Measurements from ENCODE around the gene ARL16.
A peak's percentile ranks its signal among the peaks of the same experiment; 100 is the strongest.

ARL16 gene

DNA sequence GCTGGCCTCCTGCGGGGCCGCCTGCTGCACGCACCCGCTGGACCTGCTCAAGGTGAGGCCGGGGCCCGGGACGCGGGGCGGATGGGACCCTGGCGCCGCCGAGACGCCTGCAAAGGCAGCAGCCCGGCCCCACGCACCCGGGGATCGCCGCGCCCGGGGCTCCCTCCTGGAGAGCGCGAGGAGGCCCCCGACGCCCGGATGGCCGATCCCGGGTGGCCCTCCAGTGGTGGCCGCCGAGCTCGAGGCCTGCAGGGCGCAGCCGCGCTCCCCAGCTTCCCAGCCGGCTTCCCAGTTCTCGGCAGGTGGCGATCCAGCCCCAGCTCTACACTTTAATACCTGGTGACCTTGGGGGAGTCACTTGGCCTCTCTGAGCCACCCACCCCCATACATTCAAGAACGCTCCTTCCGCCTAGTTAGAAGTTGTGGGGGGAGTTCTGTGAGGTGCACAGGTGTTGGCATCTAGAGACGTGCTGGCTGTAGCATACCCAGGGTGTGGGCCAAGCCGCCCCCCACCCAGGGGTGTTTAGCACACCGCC is 28.9 kb upstream of the ARL16 start:
- DNase-seq, result no peak

DNA sequence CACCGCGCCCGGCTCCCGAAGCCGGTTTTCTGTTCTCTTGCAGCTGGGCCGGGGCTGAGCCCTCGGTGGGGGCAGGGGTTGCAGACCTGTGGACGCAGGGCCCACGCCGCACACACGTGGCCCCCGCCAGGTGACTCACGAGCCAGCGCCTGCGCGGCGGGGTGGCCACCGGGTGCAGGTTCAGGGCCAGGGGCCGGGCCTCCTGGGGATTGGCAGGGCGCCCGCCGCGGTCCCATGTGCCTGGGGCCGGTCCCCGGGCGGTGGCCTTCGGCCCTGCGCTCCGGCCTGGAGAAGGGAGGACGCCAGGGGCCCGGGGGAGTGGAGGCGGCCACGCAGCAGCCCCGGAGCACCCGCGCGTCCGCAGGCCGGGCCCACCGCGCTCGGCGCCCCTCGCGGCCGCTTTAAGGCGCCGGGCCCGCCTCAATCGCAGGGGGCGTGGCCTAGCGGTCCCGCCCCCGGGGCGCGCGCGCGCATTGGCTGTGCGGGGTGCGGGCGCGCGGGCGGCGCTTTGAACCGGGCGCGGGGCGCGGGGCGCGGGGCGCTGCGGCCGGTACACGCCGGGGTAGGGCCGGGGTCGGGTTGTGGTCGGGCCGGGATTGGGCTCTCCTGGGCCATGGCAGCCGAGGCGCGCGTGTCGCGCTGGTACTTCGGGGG is 28.3 kb upstream of the ARL16 start, which contains the start of gene SLC25A10:
Gene SLC25A10, plus strand, starts transcription at position 471 of the 654 bp plus-strand sequence. Its CDS starts 143 bp downstream, at position 614.
- peak; percentile 79 for DNase-seq

DNA sequence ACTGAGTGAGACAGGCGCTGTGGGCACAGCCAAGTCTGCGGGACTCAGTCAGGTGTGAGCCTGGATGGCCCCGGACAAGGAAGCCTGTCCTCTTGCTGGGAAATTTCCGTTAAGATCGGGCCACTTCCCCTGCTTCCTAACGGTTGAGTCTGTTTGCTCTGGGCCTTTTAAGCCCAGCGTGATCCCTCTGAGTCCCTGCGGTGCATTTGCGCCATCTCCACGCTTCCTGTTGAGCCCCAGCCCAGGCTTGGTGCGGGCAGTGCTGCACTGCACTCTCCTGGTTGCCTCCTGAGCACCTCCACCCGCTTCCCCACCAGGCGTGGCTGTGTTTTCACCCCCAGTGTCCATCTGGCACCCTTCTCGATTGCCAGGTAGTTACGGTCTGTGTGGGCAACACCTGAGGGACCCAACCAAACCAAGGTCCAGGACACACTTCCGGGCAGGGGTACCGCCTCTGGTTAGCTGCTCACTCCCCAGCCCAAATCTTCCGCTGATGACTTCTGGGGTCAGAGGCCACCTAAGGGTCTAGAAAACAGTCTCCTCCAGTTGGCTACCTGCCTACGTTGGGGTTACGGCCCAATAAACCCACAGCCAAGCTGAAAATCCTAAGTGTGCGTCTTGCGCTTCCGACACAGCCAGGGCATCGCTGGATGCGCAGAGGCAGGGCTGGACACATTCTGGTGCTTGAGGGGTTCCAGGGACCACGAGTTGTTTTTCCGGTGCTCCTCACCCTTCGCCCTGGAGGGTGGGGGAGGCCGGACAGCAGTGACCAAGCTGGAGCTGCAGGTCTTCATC is 27.1 kb upstream of the ARL16 start:
- no peak for DNase-seq

DNA sequence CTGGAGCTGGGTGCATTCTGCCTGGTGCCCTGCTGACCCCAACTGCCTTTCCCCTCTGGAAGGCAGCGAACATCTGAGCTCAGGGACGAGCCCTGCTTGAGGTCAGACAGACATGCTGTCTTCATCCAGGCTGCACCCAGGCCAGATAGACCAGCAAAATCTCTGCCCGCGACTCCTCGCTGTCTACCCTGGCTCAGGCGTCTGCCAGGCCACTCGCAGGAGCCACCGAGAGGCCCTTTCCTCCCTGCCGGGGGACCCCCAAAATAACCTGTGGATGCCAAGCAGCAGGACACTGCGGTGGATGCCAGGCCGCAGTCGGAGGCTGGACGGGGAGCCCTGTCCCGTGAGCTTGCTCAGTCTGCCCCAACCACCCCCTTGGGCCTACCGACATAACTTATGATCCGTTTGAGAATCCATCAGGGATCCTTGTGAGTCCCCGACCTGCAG is 25.2 kb upstream of the ARL16 start:
- no peak for DNase-seq

DNA sequence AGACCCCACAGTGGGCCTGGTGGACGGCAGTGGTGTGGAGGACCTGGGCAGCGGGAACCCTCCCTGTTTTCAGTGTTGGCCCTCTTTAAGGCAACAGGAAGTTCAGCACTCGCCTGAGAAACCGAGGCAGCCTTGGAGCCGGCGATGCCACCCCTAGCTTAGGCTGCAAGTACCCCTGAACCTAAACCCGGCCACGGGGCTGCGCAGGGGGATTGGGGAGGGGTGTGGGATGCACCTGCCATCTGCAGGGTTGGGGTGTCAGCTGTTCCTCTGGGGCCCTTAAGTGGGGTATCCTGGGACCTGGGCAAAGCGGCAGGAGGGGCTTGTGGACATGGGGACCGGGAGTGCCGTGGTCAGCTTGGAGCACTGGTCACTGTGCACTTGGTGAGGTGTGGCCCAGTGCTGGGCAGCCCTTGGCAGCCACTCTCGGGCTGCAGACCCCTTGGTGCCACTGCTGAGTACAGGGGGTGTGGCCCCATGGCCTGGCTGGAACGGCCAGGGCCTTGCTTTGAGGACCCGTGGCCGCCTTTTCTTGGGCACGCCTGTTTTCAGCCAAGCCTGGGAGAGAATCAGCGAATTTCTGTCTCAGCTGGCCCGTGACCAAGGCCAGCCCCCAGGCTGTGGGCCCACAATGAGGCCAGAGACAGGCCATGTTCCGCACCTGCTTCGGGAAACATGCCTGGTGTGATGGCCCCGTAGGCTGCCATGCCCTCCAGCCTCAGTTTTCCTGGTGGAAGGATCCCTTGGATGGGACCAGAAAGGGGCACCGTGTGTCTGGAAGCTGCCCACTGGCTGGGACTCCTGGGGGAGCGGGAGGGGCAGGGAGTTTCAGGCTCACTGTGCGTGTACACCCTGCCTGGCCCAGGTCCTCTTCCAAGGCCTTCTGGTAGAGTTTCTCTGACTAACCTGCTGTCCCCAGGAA is 24.4 kb upstream of the ARL16 start:
- DNase-seq, result no peak

DNA sequence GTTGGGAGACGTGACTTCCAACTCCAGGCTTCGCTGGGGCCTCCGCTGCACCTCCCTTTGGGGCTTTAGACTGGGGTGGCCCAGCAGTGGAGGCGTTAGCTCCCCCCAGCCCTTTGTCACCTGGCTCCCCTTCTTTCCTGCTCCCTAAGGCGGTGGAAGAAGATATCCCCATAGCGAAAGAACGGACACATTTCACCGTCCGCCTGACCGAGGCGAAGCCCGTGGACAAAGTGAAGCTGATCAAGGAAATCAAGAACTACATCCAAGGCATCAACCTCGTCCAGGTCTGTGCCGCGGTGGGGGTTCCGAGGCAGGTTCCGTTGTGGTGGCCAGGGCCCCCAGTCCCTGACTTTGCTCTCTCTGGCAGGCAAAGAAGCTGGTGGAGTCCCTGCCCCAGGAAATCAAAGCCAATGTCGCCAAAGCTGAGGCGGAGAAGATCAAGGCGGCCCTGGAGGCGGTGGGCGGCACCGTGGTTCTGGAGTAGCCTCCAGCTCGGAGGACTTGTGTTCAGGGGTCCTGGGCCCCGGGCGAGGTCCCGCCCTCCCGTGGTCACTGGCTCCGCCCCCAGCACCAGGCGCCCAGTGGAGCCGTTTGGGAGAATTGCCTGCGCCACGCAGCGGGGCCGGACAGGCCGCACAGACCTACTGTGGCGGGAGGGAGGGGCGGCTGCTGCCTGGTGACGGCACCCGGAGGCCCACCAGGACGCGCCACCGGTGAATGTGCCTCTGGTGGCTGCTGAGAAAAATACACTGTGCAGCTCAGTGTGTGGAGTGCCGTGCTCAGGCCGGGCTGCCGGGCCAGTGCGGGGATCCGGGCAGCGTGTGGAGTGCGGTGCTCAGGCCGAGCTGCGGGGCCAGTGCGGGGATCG is 23.4 kb upstream of the ARL16 start:
- DNase-seq, result no peak

DNA sequence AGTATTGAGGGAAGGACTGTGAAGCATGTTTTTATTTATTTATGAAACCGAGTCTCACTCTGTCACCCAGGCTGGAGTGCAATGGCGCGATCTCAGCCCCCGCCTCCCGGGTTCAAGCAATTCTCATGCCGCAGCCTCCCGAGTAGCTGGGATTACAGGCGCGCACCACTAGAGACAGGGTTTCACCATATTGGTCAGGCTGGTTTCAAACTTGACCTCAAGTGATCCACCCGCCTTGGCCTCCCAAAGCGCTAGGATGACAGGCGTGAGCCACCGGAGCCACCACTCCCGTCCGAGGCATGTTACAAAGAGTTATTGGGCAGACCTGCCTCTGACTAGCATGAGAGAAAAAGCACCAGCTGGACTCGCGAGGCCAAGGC is 22.6 kb upstream of the ARL16 start:
- DNase-seq, result no peak

DNA sequence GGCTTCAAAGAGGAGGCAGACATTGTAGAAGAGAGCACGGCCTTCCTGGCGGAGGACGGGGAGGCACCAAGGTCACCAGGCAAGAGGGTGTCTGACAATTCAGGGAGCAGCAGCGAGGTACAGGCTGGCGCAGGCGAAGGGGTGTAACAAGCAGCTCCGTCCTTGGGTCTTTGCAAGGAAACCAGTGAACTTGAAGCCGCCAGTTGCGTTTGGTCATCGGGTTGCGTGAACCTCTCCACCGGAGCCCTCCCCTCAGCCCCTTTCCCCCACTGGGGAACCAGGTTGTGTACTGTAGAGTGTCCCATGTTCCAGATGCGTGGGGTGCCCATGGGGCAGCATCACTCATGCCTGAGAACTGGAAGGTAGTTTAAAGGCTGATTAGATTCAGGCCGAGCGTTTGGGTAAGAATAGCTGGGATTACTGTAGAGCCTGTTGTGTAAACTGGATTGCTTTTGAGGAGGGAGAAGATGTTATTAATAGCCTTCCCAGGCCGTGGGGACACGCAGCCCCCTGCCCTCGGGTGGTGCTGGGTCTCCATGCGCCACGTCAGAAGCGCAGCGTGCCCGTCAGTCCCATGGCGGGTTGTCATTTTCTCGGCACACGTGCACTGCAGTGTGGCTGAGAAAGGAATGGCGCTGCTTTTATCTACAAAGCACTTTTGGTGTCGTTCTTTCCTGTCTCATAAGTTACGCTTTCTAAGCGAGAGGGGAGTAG is 22.1 kb upstream of the ARL16 start:
- no peak for DNase-seq

DNA sequence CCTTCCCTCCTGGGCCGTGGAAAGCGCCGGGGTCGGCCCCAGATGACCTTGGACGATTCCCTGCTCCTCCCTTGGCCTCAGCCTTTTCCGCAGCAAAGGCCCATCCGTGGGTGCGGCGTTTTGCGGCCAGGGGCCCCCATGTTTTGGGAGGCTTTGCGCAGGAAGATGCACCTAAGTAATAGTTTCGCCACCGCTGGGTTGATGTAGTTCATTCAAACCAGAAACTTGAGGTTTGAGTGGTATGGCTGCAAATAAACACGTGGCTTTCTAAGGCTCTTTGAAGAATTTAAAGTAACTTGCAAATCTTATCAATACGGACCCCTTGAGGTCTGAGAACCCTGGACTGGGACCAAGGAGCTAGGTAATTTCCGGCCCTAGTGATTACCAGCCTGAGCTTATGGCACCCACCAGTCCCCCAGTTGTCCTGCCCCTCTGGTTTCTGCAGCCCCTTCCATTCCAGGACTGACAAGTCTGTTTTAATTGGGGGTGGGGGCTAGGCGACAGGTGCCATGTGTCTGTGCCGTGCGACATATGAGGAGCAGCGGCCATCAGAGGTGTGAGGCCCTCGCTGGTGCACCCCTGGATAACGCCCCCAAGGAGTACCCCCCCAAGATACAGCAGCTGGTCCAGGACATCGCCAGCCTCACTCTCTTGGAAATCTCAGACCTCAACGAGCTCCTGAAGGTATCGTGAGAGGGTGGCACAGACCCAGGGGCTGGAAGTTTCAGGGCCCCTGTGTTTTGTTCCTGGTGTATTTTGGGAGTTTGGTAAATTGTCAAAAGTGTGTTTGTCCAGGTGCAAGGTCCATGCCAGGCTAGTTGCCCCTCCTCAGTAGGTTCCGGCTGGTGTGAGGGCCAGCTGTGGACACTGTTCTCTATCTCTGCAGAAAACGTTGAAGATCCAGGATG is 20.4 kb upstream of the ARL16 start:
- DNase-seq, result no peak

DNA sequence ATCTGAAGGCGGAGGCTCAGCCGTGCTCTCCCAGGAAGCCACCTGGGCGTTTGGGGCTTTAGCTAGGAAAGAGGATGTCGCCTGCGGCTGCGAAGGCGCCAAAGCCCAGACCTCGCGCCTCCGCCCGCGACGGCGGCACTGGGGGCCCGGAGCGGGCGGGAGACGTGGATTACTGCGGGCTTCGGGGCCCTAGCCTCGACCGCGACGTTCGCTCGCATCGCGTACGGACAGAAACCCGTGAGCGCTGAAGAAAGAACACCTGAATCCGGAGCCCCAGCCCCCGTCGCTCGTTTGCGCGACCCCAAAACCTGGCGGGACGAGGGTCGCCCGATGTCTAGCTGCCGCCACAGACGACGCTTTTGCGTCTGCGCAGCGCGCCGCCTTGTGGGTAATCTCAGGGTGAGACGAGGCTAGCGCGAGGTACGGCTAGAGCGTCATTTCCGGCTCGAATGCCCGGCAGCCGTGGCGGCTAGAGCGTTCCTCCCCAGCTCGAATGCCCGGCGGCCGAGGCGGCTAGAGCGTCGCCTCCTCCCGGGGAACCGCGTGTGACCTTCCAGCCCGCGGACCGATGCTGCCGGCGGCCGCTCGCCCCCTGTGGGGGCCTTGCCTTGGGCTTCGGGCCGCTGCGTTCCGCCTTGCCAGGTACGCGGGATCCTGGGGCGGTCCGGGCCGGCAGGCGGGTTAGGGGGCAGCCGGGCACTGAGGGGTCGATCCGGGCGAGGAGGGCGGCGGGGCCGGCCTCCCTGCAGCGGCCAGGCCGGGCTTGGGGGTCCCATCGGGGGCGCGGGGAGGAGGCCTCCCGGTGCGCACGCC is 19.5 kb upstream of the ARL16 start, which contains the start of gene MRPL12:
Gene MRPL12, plus strand, starts transcription at position 434 of the 813 bp plus-strand sequence. Its CDS starts 135 bp downstream, at position 569.
- DNase-seq, result peak; percentile 95

DNA sequence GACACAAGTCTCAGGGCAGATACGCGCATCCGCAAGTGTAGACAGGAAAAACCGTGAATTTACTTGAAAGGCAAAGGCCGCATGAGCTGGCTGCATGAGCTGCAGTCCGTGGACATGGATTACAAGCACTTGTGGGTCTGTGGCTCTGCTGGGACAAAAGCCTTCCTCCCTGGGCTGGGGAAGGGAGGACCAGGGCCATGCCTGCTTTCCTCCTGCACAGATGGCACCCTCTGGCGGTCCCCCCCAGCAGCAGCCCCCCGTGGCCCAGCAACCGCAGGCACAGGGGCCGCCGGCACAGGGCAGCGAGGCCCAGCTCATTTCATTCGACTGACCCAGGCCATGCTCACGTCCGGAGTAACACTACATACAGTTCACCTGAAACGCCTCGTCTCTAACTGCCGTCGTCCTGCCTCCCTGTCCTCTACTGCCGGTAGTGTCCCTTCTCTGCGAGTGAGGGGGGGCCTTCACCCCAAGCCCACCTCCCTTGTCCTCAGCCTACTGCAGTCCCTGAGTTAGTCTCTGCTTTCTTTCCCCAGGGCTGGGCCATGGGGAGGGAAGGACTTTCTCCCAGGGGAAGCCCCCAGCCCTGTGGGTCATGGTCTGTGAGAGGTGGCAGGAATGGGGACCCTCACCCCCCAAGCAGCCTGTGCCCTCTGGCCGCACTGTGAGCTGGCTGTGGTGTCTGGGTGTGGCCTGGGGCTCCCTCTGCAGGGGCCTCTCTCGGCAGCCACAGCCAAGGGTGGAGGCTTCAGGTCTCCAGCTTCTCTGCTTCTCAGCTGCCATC is 17.9 kb upstream of the ARL16 start:
- no peak for DNase-seq

DNA sequence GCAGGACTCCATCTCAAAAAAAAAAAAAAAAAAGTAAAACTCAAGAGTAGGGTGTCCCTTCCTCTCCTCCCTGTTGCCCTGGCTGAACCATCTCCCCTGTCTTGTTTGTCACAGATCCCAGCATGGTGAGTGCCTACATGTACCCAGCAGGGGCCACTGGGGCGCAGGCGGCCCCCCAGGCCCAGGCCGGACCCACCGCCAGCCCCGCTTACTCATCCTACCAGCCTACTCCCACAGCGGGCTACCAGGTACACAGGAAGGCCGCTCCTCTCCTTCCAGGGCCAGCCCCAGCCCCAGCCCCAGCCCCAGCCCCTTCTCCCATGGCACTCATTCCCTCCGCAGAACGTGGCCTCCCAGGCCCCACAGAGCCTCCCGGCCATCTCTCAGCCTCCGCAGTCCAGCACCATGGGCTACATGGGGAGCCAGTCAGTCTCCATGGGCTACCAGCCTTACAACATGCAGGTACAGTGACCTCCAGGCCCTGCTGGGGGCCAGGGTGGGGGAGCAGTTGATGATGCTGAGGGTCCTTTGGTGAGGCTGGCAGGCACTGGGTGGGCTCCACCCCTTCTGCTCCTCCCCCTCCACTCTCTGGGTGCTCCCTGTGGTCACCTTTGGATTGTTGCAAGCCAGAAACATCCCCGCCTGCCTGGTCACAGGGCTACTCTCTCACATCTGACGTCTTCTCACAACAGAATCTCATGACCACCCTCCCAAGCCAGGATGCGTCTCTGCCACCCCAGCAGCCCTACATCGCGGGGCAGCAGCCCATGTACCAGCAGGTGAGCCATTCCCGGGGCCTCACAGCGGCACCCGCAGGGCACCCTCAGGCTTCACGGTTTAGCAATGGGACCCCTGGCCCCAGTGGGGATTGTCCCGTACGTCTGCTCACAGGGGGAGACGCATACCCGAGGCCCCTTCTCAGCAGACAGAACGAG is 17.0 kb upstream of the ARL16 start:
- no peak for DNase-seq

DNA sequence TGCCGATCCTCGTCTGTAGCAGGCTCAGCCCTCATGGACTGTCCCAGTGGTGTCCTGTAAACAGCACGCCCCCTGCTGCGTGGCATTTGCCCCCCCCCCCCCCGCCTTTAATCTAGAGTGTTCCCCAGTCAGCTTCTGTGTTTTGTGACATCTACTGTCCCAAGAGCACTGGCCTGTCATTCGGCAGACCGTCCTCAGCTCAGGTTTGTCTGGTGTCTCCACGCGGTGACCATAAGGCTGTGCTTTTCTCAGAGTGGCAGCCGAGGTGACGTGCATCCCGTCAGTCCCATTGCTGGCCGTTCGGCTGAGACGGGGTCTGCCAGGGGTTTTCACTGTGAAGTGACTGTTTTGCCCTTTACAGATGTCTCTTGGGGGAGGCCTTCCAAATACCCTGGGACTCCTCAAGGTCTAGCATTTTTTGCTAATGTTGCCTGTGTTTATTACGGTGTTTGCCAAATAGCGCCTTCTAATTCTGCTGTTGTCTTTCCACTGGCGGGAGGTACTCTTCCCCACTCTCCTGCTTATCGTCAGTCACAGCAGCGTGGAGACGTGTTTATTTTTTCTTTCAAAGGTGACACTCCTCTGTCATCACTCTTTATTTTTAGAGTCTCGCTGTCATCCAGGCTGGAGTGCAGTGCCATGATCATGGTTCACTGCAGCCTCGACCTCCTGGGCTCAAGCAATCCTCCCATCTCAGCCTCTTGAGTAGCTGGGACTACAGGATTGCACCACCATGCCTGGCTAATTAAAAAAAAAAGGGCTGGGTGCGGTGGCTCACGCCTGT is 13.9 kb upstream of the ARL16 start:
- no peak for DNase-seq

DNA sequence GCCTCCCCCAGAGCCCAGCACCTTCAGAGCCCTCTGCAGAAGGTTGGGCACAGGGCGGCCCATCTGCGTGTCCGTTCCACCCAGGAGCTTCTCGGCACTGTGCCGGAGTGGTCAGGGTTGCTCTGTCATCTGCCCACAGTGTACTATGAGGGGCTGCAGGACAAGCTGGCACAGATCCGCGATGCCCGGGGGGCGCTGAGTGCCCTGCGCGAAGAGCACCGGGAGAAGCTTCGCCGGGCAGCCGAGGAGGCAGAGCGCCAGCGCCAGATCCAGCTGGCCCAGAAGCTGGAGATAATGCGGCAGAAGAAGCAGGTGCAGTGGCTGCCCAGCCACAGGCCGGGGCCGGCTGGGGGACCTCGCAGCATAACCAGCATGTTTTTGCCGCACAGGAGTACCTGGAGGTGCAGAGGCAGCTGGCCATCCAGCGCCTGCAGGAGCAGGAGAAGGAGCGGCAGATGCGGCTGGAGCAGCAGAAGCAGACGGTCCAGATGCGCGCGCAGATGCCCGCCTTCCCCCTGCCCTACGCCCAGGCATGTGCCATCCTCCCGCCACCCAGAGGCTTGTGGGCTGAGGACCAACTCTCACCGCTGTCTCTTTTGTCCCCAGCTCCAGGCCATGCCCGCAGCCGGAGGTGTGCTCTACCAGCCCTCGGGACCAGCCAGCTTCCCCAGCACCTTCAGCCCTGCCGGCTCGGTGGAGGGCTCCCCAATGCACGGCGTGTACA is 12.8 kb upstream of the ARL16 start:
- no peak for DNase-seq

DNA sequence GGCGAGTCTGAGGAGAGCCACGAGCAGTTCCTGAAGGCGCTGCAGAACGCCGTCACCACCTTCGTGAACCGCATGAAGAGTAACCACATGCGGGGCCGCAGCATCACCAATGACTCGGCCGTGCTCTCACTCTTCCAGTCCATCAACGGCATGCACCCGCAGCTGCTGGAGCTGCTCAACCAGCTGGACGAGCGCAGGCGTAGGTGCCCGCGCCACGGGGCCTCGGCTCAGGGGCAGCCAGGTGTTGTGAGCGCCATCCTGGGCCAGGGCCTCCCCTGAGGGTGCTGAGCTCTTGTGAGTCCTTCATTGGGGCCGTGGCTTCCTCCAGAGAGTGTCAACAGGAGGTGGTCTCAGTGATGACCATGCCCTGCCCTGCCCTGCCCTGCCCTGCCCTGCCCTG is 12.2 kb upstream of the ARL16 start:
- DNase-seq, result no peak

DNA sequence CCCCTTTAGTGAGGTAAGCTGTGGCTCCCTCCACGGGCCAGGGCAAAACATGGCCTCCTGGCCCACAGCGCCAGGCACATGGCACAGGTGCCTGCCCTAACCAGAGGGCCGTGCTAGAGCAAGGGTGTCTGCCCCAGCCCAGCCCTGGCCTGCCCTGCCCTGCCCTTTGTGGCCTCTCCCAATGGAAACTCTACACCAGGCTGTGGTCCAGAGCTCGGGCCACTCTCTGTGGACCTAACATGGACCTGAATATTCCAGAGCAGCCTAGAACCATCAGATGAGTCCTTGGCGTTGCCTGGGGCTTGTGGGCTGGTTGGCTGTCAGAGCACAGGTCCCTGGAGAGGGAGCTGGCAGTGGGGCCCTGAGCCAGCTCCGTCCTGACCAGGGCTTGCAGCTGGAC is 11.6 kb upstream of the ARL16 start:
- DNase-seq, result no peak
